ENCODE measurements around the gene EEFSEC. TPM values are rescaled to one million over a fixed set of nuclear protein-coding genes. Genes with fewer than 3 reads are reported as not detected.

Gene EEFSEC
- total RNA-seq, 2 experiments from 2014 or later = 19.2 to 19.6 TPM

DNA sequence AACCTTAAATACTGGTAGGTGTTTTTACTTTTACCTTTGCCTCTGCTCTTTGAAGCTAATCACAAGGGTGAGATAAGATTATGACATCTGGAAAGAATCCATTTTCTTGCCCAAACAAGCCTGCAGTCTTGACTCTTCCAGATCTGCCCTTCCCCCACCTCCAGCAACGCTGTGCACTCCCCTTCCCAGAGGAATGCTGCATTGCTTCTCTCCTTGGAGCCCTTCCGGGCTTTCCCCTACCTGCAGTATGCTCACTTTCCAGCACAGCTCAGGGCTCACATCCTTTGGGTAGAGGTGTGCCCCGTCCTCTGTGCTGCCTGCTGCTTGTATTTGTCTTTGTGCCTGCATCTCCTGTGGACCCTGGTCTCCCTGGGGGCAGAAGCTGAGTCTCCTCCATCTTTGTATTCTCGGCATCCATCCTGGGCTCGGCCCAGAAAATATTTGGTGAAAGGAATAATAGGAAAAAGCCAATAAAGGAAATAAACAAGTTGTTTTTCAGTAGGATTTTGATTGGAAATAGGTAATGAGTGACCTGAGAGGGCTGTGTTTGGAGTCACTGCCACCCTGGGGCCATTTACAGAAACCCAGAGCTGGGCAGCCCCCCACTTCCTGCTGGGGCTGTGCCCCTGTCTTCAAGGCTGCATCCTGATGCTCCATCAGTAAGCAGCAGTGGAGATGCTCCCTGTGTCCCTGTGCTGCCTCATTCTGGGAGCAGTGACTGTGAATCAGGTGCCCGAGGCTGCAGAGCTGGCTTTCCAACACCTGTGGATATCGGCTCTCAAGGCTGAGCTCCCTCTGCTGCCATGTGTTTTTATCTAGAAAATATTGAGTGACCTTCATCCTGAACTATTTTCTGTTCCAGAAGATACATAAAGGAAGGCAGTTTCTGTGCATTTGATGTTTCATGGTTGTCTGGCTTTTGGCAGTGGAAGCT is 117.5 kb downstream of the EEFSEC start:
- H3K4me1 Mint-ChIP-seq (ENCODE audit: low read depth) = peaks cover 8% of the 10 kb centered on the region
- ATAC-seq = no peak
- no peaks in the 10 kb centered on the region for H3K9me3 Mint-ChIP-seq
- peaks cover 3% of the 10 kb centered on the region for H3K36me3 Mint-ChIP-seq (ENCODE audit: low read depth)
- H3K4me3 Mint-ChIP-seq = no peak overlapping the region
- TF ChIP-seq, protein P1, sequence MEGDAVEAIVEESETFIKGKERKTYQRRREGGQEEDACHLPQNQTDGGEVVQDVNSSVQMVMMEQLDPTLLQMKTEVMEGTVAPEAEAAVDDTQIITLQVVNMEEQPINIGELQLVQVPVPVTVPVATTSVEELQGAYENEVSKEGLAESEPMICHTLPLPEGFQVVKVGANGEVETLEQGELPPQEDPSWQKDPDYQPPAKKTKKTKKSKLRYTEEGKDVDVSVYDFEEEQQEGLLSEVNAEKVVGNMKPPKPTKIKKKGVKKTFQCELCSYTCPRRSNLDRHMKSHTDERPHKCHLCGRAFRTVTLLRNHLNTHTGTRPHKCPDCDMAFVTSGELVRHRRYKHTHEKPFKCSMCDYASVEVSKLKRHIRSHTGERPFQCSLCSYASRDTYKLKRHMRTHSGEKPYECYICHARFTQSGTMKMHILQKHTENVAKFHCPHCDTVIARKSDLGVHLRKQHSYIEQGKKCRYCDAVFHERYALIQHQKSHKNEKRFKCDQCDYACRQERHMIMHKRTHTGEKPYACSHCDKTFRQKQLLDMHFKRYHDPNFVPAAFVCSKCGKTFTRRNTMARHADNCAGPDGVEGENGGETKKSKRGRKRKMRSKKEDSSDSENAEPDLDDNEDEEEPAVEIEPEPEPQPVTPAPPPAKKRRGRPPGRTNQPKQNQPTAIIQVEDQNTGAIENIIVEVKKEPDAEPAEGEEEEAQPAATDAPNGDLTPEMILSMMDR (IDR thresholded peaks at IDR 0.05) = no peak
- intact Hi-C loops (cut with micrococcal nuclease) = no loop called here
- H3K27me3 Mint-ChIP-seq = no peaks in the 10 kb centered on the region
- POLR2A ChIA-PET = no interaction called here
- CTCF ChIA-PET = no interaction called here
- no peak overlapping the region for H3K27ac Mint-ChIP-seq
- no peak for DNase-seq

DNA sequence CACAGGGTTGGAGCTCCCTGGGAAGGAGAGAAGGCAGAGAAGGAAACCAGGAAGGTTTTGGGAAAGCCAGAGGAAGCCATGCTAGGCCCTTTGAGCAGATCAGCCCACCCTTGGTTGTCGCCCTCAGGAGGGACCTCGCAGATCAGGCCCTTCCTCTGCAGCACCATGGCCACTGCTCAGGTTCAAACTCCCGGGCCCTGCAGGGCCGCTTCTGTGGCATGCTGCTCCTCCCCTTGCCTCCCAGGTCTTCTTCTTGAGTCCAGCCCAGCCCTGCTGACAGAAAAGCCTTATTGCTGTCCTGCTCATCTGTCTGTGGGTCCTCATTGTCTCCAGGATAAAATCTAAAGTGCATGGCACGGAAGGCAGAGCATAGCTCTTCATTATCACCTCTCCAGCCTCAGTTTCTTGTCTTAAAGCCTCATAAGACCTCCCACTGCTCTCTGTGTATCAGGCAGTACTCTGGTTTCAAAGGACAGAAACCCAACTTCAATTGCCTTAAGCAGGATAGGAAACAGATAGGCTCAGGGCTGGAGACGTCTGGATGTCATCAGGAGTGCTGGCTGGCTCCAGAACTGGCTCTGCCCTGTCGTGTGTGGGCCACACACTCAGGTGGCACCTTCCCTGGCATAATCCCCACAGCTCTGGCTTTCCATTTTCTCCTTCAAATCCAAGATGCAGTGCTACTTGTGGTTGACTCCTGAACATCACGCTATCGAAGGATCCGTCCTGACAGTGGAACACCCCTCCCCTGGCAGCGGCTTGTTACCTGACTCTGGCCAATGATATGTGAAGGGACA is 118.5 kb downstream of the EEFSEC start:
- TF ChIP-seq, protein P1 (IDR thresholded peaks at IDR 0.05) = no peak
- ChIA-PET POLR2A (interaction anchor here (0.7 kb wide), 1 partner anchor 218 kb away, joined by 3 read pairs; no protein-coding TSS in a partner anchor), CTCF (no interaction called here)
- Mint-ChIP-seq H3K27me3 (no peaks in the 10 kb centered on the region), H3K36me3 (ENCODE audit: low read depth) (peaks cover 3% of the 10 kb centered on the region), H3K27ac (no peak overlapping the region), H3K4me3 (no peak overlapping the region), H3K4me1 (ENCODE audit: low read depth) (peaks cover 8% of the 10 kb centered on the region), H3K9me3 (no peaks in the 10 kb centered on the region)
- ATAC-seq = no peak
- intact Hi-C loops (cut with micrococcal nuclease) = no loop called here
- no peak for DNase-seq

DNA sequence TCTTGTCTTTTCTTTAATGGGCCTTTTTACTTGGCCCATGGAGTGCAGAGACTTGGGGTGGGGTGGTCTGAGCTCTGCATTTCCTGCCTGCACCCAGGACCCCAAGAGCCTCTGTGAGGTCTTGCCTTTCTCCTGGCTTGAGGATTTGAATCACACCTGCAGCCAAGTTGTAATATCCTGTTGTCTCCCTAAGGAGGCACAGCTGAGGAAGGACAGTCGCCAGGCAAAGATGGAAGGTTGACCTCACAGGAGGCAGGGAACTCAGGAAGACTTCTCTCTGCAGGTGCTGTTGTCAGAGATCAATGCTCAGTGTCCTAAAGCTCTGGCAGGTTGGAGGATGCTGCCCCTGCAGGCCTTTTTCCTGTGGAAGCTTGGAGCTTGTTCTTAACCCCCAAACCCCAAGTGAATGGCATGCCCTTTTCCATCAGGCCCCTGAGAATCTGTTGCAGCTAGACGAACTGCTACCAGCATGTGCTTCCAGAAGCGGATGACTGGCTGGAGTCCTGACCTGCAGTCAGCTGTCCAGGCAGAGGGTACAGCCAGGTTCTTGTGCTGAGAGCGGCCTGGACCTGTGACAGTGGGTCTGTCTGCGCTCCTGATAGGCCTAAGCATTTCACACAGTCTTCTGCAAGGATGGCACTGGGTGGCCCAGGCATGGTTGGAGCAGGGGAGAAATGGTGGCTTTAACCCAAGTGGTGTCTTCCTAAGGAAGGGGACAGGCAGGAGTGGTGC is 120.0 kb downstream of the EEFSEC start:
- TF ChIP-seq, protein P1 (IDR thresholded peaks at IDR 0.05) = no peak
- H3K36me3 Mint-ChIP-seq (ENCODE audit: low read depth) = peaks cover 3% of the 10 kb centered on the region
- POLR2A ChIA-PET = interaction anchor here (0.8 kb wide), 1 partner anchor 24 kb away, joined by 3 read pairs; no protein-coding TSS in a partner anchor
- ATAC-seq (no peak), DNase-seq (no peak)
- H3K9me3 Mint-ChIP-seq = no peaks in the 10 kb centered on the region
- peaks cover 8% of the 10 kb centered on the region for H3K4me1 Mint-ChIP-seq (ENCODE audit: low read depth)
- CTCF ChIA-PET = no interaction called here
- no peaks in the 10 kb centered on the region for H3K27me3 Mint-ChIP-seq
- no peak overlapping the region for H3K27ac Mint-ChIP-seq
- intact Hi-C loops (cut with micrococcal nuclease) = no loop called here
- H3K4me3 Mint-ChIP-seq = no peak overlapping the region

DNA sequence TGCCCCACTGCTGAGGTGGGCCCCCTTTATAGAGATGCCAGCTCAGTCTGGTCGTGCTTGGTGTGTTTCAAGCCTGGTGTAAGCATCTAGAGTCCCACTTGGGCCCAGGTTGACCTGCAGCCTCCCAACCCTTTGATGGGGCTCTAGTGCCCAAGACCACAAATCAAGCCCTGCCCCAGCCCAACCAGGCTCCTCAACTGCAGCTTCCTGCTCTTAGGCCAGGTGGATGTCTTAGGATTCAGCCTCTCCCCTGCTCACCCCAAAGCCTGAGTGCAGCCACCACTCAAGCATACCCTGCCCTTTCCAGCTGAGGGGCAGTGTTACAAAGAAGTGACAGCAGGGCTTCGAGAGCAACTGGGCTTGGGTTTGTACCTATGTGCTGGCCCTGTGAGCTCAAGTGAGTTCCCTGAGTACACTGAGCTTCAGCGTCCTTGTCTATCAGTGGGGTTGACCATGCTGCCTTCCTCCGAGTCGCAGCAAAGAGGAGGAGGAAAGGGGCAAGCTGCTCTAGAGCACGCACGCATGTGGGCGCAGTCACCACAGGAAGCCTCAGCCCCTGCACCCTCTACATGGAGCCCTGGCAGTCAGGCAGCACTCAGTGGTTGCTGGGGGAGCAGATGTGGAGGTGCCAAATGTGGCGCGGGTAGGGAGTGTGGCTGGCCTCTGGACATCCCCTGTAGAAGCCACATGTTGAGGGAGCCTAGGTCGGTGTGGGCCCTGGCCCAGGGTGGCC is 120.7 kb downstream of the EEFSEC start:
- Mint-ChIP-seq H3K27me3 (no peaks in the 10 kb centered on the region), H3K9me3 (no peaks in the 10 kb centered on the region), H3K4me1 (ENCODE audit: low read depth) (peaks cover 8% of the 10 kb centered on the region), H3K4me3 (no peak overlapping the region), H3K27ac (peak overlapping the region; percentile 49), H3K36me3 (ENCODE audit: low read depth) (peaks cover 3% of the 10 kb centered on the region)
- POLR2A ChIA-PET = interaction anchor here (0.8 kb wide), 1 partner anchor 23 kb away, joined by 3 read pairs; no protein-coding TSS in a partner anchor
- DNase-seq (peak; percentile 44), ATAC-seq (peak; percentile 85)
- intact Hi-C loops (cut with micrococcal nuclease) = no loop called here
- CTCF ChIA-PET = no interaction called here
- TF ChIP-seq, protein P1 (IDR thresholded peaks at IDR 0.05) = no peak
